Neural cell (in vitro differentiated cells): ENCODE results near the gene SIK3.

Source experiments
- EP300 ChIP-seq: fragments of 450-650 bp; conservative IDR thresholded peaks from 2 replicates; pipeline ENCODE4 v1.6.1; 2014; ENCODE audit warnings: antibody characterized with exemption, mild to moderate bottlenecking, moderate library complexity; ENCODE audit not compliant: poor library complexity, severe bottlenecking
- POLR2AphosphoS5 ChIP-seq: IDR thresholded peaks from 2 replicates; pipeline ENCODE4 v1.6.1; 2012
- RAD21 ChIP-seq: fragments of 450-650 bp; conservative IDR thresholded peaks from 2 replicates; pipeline ENCODE4 v1.6.1; 2014; ENCODE audit warnings: antibody characterized with exemption, mild to moderate bottlenecking, moderate library complexity
- REST ChIP-seq: IDR thresholded peaks from 2 replicates; pipeline ENCODE4 v1.6.1; 2012; ENCODE audit warnings: borderline replicate concordance
- TF ChIP-seq, protein P1 (sequence below): fragments of 450-650 bp; IDR thresholded peaks from 2 replicates; pipeline ENCODE4 v1.5.1; 2014; ENCODE audit warnings: antibody characterized with exemption, mild to moderate bottlenecking, moderate library complexity; ENCODE audit not compliant: poor library complexity, severe bottlenecking

DNA sequence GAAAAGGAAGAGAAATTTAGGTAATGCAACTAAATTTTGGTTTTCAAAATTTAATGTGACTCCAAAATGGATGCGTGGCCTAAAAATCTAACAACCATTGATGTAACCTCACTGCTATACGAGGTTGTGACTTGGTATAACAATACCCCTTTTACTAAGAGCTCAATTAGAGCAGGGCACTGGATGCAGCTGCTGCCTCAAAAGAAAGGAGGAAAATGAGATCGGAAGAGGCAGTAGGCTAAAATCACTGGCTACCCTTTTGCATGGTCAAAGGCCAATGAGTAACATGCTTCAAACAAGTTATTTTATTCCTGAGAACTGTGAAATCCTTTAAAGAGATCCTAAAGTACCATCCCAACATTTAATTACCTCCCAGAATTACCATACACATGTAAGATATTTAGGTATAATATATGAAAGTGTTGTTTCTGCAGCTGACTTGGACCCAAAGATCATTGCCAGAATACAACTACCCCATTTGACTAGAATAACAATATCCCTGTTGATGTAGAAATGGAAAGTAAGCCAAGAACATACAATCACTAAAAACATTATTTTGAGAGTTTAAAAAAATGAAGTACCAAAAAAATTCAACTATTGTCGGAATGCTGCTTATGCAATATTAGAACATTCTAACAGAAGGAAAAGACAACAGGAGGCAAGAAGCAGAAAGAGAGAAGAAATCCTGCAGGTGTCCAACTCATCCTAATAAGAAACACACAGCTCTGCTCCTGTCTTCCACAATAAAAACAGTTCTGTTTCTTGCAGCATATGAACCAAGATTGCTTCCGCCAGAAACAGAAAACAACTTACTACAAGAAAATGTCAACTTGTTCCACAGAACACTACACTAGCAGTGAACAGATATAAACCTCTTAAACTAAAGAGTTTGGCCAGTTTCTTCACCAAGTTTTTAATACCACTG is 15.0 kb downstream of the SIK3 start:
- TF ChIP-seq, protein P1, sequence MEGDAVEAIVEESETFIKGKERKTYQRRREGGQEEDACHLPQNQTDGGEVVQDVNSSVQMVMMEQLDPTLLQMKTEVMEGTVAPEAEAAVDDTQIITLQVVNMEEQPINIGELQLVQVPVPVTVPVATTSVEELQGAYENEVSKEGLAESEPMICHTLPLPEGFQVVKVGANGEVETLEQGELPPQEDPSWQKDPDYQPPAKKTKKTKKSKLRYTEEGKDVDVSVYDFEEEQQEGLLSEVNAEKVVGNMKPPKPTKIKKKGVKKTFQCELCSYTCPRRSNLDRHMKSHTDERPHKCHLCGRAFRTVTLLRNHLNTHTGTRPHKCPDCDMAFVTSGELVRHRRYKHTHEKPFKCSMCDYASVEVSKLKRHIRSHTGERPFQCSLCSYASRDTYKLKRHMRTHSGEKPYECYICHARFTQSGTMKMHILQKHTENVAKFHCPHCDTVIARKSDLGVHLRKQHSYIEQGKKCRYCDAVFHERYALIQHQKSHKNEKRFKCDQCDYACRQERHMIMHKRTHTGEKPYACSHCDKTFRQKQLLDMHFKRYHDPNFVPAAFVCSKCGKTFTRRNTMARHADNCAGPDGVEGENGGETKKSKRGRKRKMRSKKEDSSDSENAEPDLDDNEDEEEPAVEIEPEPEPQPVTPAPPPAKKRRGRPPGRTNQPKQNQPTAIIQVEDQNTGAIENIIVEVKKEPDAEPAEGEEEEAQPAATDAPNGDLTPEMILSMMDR: no peak
- TF ChIP-seq REST (no peak), EP300 (no peak), POLR2AphosphoS5 (no peak), RAD21 (no peak)
